WTC11 (cell line): ENCODE data around the gene NDUFS4. TPM values are rescaled to one million over a fixed set of nuclear protein-coding genes. Genes with fewer than 3 reads are reported as not detected.

Experiments used
- ATAC-seq: fragments of 200-7000 bp; cut with Tn5 transposase; 2 replicates; pipeline ENCODE4 v1.10.0; 2021; ENCODE audit warnings: mild to moderate bottlenecking, moderate library complexity
- CTCF ChIA-PET: fragments of 300-600 bp; sonication (Branson Sonifier 250); formaldehyde crosslinking; loops from one replicate; lab custom pipeline; 2021; ENCODE audit warnings: antibody characterized with exemption; lab: Charles Lee
- POLR2A ChIA-PET: fragments of 350-600 bp; sonication (Branson Sonifier 250); formaldehyde crosslinking; loops from one replicate; lab custom pipeline; 2021; ENCODE audit warnings: antibody characterized with exemption; lab: Charles Lee
- DNase-seq: peaks from one replicate; pipeline ENCODE4 v3.0.0; 2021; ENCODE audit warnings: low spot score
- H3K27ac Mint-ChIP-seq: 2 replicates; pipeline ENCODE4 v1.8.0; 2021; ENCODE audit warnings: mixed read lengths
- H3K27me3 Mint-ChIP-seq: 2 replicates; pipeline ENCODE4 v1.8.0; 2021; ENCODE audit warnings: low read depth, mild to moderate bottlenecking, moderate library complexity, mixed read lengths
- H3K36me3 Mint-ChIP-seq: 2 replicates; pipeline ENCODE4 v1.8.0; 2021; ENCODE audit warnings: mixed read lengths
- H3K4me1 Mint-ChIP-seq: 2 replicates; pipeline ENCODE4 v1.8.0; 2022; ENCODE audit warnings: mixed read lengths
- H3K4me3 Mint-ChIP-seq: 2 replicates; pipeline ENCODE4 v1.8.0; 2021; ENCODE audit warnings: mild to moderate bottlenecking, moderate library complexity, mixed read lengths
- H3K9me3 Mint-ChIP-seq: 2 replicates; pipeline ENCODE4 v1.8.0; 2021; ENCODE audit warnings: mixed read lengths
- ATF3 ChIP-seq: sonication (generic); formaldehyde crosslinking; conservative IDR thresholded peaks from 2 replicates; pipeline ENCODE4 v1.8.1; 2022; ENCODE audit warnings: mild to moderate bottlenecking, missing genetic modification reagents
- CREB1 ChIP-seq: sonication (generic); formaldehyde crosslinking; IDR thresholded peaks from 2 replicates; pipeline ENCODE4 v1.8.0; 2023; ENCODE audit warnings: mild to moderate bottlenecking, missing genetic modification reagents
- CREM ChIP-seq: sonication (generic); formaldehyde crosslinking; IDR thresholded peaks from 2 replicates; pipeline ENCODE4 v1.8.1; 2022; ENCODE audit warnings: mild to moderate bottlenecking, missing genetic modification reagents, moderate library complexity
- JAZF1 ChIP-seq: fragments of 250-450 bp; sonication (Bioruptor Pico); IDR thresholded peaks from 2 replicates; pipeline ENCODE4 v1.9.0; 2021; ENCODE audit warnings: moderate library complexity, mild to moderate bottlenecking, inconsistent platforms
- KAT7 ChIP-seq: sonication (generic); formaldehyde crosslinking; IDR thresholded peaks from 2 replicates; pipeline ENCODE4 v1.8.1; 2023; ENCODE audit warnings: missing genetic modification reagents, mild to moderate bottlenecking, borderline replicate concordance
- MLX ChIP-seq: sonication (generic); formaldehyde crosslinking; IDR thresholded peaks from 2 replicates; pipeline ENCODE4 v1.8.1; 2023; ENCODE audit warnings: mild to moderate bottlenecking, missing genetic modification reagents, moderate library complexity
- MYBL2 ChIP-seq: sonication (generic); formaldehyde crosslinking; IDR thresholded peaks from 2 replicates; pipeline ENCODE4 v1.8.1; 2023; ENCODE audit warnings: mild to moderate bottlenecking, moderate library complexity, missing genetic modification reagents
- NFATC4 ChIP-seq: fragments of 250-450 bp; sonication (Bioruptor Pico); IDR thresholded peaks from 2 replicates; pipeline ENCODE4 v1.9.0; 2021; ENCODE audit warnings: mild to moderate bottlenecking
- NR3C1 ChIP-seq: sonication (generic); formaldehyde crosslinking; conservative IDR thresholded peaks from 2 replicates; pipeline ENCODE4 v1.8.1; 2023; ENCODE audit warnings: low read depth, mild to moderate bottlenecking, missing genetic modification reagents
- OVOL2 ChIP-seq: fragments of 250-450 bp; sonication (Bioruptor Pico); IDR thresholded peaks from 2 replicates; pipeline ENCODE4 v1.9.0; 2021; ENCODE audit warnings: mild to moderate bottlenecking, borderline replicate concordance
- RORB ChIP-seq: fragments of 250-450 bp; sonication (Bioruptor Pico); IDR thresholded peaks from 2 replicates; pipeline ENCODE4 v1.9.0; 2021; ENCODE audit warnings: mild to moderate bottlenecking
- SOX15 ChIP-seq: fragments of 250-450 bp; sonication (Bioruptor Pico); IDR thresholded peaks from 2 replicates; pipeline ENCODE4 v1.9.0; 2021; ENCODE audit warnings: mild to moderate bottlenecking
- TEAD4 ChIP-seq: sonication (generic); formaldehyde crosslinking; IDR thresholded peaks from 2 replicates; pipeline ENCODE4 v1.8.0; 2022; ENCODE audit warnings: mild to moderate bottlenecking, missing genetic modification reagents
- ZBTB21 ChIP-seq: sonication (generic); formaldehyde crosslinking; IDR thresholded peaks from 2 replicates; pipeline ENCODE4 v1.8.1; 2023; ENCODE audit warnings: mild to moderate bottlenecking, missing genetic modification reagents, borderline replicate concordance
- ZNF138 ChIP-seq: sonication (generic); formaldehyde crosslinking; conservative IDR thresholded peaks from 2 replicates; pipeline ENCODE4 v1.8.1; 2022; ENCODE audit warnings: mild to moderate bottlenecking, moderate library complexity, missing genetic modification reagents
- ZNF232 ChIP-seq: sonication (generic); formaldehyde crosslinking; IDR thresholded peaks from 2 replicates; pipeline ENCODE4 v1.8.0; 2022; ENCODE audit warnings: mild to moderate bottlenecking, missing genetic modification reagents
- ZNF281 ChIP-seq: sonication (generic); formaldehyde crosslinking; IDR thresholded peaks from 2 replicates; pipeline ENCODE4 v1.8.0; 2023; ENCODE audit warnings: mild to moderate bottlenecking, missing genetic modification reagents
- ZNF317 ChIP-seq: sonication (generic); formaldehyde crosslinking; IDR thresholded peaks from 2 replicates; pipeline ENCODE4 v1.8.1; 2023; ENCODE audit warnings: low read depth, mild to moderate bottlenecking, moderate library complexity, missing genetic modification reagents, borderline replicate concordance
- ZNF423 ChIP-seq: fragments of 250-450 bp; sonication (Bioruptor Pico); IDR thresholded peaks from 2 replicates; pipeline ENCODE4 v2.1.2; 2022; ENCODE audit warnings: mild to moderate bottlenecking, moderate library complexity
- ZNF425 ChIP-seq: fragments of 250-450 bp; sonication (Bioruptor Pico); conservative IDR thresholded peaks from 2 replicates; pipeline ENCODE4 v1.9.0; 2021; ENCODE audit warnings: mild to moderate bottlenecking
- ZNF532 ChIP-seq: fragments of 250-450 bp; sonication (Bioruptor Pico); IDR thresholded peaks from 2 replicates; pipeline ENCODE4 v1.9.0; 2021; ENCODE audit warnings: mild to moderate bottlenecking, borderline replicate concordance
- total RNA-seq: library from RNA; stranded (reverse); gene quantifications from 3 replicates; pipeline ENCODE4 v1.2.3, GENCODE V29; 2021

NDUFS4 gene
- total RNA-seq, 1 experiment from 2014 or later = 68.5 TPM

GRCh38 chr5:53568401-53568800 is 8.0 kb downstream of the NDUFS4 start (continued):
- no peak for TF ChIP-seq ZNF423 (CRISPR knock-in tag)
- TF ChIP-seq TEAD4 (CRISPR knock-in tag) = no peak
- TF ChIP-seq RORB (CRISPR knock-in tag) = no peak

- H3K4me1 Mint-ChIP-seq = peaks cover 11% of the 10 kb centered on the region
- H3K27me3 Mint-ChIP-seq = no peaks in the 10 kb centered on the region
- TF ChIP-seq MYBL2 (CRISPR knock-in tag) (no peak), JAZF1 (CRISPR knock-in tag) (no peak), ZNF138 (CRISPR knock-in tag) (no peak), ZBTB21 (CRISPR knock-in tag) (no peak)
- ATAC-seq (no peak), DNase-seq (no peak)
- peaks cover 7% of the 10 kb centered on the region; the same call in 1 of the 2 replicates for H3K36me3 Mint-ChIP-seq
- H3K27ac Mint-ChIP-seq = no peak overlapping the region
- POLR2A ChIA-PET = no interaction called here
- CTCF ChIA-PET = no interaction called here
- H3K4me3 Mint-ChIP-seq = no peak overlapping the region
- H3K9me3 Mint-ChIP-seq = peaks cover 9% of the 10 kb centered on the region
These were observed 8.4 kb downstream of the NDUFS4 start for GRCh38 chr5:53568871-53569270.

- Mint-ChIP-seq H3K27ac (no peak overlapping the region), H3K4me1 (peaks cover 12% of the 10 kb centered on the region), H3K9me3 (peaks cover 9% of the 10 kb centered on the region), H3K27me3 (no peaks in the 10 kb centered on the region), H3K36me3 (peaks cover 7% of the 10 kb centered on the region; the same call in 1 of the 2 replicates), H3K4me3 (no peak overlapping the region)
- POLR2A ChIA-PET = no interaction called here
- DNase-seq = no peak
- no peak for TF ChIP-seq SOX15
- TF ChIP-seq NR3C1 = no peak
- TF ChIP-seq CREB1 (CRISPR knock-in tag) = no peak
- no peak for TF ChIP-seq CREM
- no peak for TF ChIP-seq ZNF232
- TF ChIP-seq OVOL2 (CRISPR knock-in tag) = no peak
- no peak for TF ChIP-seq ZNF317 (CRISPR knock-in tag)
- TF ChIP-seq ATF3 (CRISPR knock-in tag) = no peak
- no peak for TF ChIP-seq KAT7 (CRISPR knock-in tag)
- CTCF ChIA-PET = no interaction called here
- no peak for ATAC-seq
These were observed 9.0 kb downstream of the NDUFS4 start for GRCh38 chr5:53569453-53569852.

GRCh38 chr5:53571403-53571802 is 11.0 kb downstream of the NDUFS4 start:
- Mint-ChIP-seq H3K36me3 (peaks cover 7% of the 10 kb centered on the region; the same call in 1 of the 2 replicates), H3K27me3 (no peaks in the 10 kb centered on the region), H3K4me1 (peaks cover 13% of the 10 kb centered on the region), H3K9me3 (peaks cover 9% of the 10 kb centered on the region), H3K27ac (no peak overlapping the region), H3K4me3 (no peak overlapping the region)
- no peak for TF ChIP-seq MLX (CRISPR knock-in tag)
- TF ChIP-seq ATF3 (CRISPR knock-in tag) = no peak
- TF ChIP-seq ZNF281 (CRISPR knock-in tag) = no peak
- no peak for TF ChIP-seq SOX15
- no peak for TF ChIP-seq ZNF425 (CRISPR knock-in tag)
- TF ChIP-seq NFATC4 (CRISPR knock-in tag) = no peak
- no peak for TF ChIP-seq ZNF532 (CRISPR knock-in tag)
- TF ChIP-seq CREM = no peak
- ATAC-seq = no peak
- DNase-seq = no peak
- ChIA-PET POLR2A (no interaction called here), CTCF (no interaction called here)
